ENCODE results near the gene SLC4A5. TPM values are rescaled to one million over a fixed set of nuclear protein-coding genes. Genes with fewer than 3 reads are reported as not detected.

The SLC4A5 gene, protein sequence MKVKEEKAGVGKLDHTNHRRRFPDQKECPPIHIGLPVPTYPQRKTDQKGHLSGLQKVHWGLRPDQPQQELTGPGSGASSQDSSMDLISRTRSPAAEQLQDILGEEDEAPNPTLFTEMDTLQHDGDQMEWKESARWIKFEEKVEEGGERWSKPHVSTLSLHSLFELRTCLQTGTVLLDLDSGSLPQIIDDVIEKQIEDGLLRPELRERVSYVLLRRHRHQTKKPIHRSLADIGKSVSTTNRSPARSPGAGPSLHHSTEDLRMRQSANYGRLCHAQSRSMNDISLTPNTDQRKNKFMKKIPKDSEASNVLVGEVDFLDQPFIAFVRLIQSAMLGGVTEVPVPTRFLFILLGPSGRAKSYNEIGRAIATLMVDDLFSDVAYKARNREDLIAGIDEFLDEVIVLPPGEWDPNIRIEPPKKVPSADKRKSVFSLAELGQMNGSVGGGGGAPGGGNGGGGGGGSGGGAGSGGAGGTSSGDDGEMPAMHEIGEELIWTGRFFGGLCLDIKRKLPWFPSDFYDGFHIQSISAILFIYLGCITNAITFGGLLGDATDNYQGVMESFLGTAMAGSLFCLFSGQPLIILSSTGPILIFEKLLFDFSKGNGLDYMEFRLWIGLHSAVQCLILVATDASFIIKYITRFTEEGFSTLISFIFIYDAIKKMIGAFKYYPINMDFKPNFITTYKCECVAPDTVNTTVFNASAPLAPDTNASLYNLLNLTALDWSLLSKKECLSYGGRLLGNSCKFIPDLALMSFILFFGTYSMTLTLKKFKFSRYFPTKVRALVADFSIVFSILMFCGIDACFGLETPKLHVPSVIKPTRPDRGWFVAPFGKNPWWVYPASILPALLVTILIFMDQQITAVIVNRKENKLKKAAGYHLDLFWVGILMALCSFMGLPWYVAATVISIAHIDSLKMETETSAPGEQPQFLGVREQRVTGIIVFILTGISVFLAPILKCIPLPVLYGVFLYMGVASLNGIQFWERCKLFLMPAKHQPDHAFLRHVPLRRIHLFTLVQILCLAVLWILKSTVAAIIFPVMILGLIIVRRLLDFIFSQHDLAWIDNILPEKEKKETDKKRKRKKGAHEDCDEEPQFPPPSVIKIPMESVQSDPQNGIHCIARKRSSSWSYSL
- total RNA-seq (1 to 10 TPM in 7 of 9 donors, under 1 TPM in 2; 0.36 to 4.1 (median 1.6) TPM), polyA plus RNA-seq (1 to 10 TPM in 1 of 2 donors, under 1 TPM in 1; 0.72 to 1.2 TPM)
- long read RNA-seq, donor 1, result 0 reads
- long read RNA-seq, donor 2, result 0 reads
- long read RNA-seq, donor 3, partial matches to known transcripts, result 0 of 1 reads
- long read RNA-seq, donor 3, other reads (novel, unspliced or antisense), result 1 of 1 reads

DNA sequence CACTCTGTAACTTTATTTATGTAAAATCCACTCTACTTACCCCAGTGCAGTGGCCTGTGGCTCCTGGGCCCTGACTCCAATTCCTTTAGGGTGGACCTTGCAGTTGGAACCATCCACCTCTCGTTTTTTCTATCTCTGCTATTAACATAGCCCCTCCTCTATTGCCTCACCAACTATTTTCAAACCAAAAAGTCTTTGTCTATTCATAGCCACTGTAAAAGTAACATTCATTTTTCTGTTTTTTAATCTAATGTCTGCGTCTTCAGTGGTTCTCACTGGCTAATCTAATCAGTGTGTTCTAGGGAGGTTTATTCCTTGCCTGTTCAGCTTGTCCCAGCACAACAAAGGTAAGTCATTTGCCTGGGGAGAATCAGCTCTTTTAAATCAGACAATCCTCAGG lies at the start of gene SLC4A5:
SLC4A5 (minus strand) TSS at position 101 of the 400 bp plus-strand sequence. CDS start 28,393 bp downstream, outside the sequence.
- Histone ChIP-seq H3K27me3 (no peaks in the 10 kb centered on the region), H3K36me3 (no peaks in the 10 kb centered on the region), H3K9me3 (no peaks in the 10 kb centered on the region), H3K4me3 (no peak within 1 kb of the TSS), H3K27ac (no peak within 1 kb of the TSS), H3K4me1 (no peaks in the 10 kb centered on the region)
- 80 to 89% (median 82%) methylated on average over 2 of the region's 2 CpGs for WGBS, 4 donors
- DNase-seq (no peak), ATAC-seq (no peak)
- intact Hi-C loops (cut with DNase I), result no loop called here
- TF ChIP-seq POLR2A (IDR thresholded peaks at IDR 0.05), result no peak
- TF ChIP-seq, protein P1, sequence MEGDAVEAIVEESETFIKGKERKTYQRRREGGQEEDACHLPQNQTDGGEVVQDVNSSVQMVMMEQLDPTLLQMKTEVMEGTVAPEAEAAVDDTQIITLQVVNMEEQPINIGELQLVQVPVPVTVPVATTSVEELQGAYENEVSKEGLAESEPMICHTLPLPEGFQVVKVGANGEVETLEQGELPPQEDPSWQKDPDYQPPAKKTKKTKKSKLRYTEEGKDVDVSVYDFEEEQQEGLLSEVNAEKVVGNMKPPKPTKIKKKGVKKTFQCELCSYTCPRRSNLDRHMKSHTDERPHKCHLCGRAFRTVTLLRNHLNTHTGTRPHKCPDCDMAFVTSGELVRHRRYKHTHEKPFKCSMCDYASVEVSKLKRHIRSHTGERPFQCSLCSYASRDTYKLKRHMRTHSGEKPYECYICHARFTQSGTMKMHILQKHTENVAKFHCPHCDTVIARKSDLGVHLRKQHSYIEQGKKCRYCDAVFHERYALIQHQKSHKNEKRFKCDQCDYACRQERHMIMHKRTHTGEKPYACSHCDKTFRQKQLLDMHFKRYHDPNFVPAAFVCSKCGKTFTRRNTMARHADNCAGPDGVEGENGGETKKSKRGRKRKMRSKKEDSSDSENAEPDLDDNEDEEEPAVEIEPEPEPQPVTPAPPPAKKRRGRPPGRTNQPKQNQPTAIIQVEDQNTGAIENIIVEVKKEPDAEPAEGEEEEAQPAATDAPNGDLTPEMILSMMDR (IDR thresholded peaks at IDR 0.05), result no peak

DNA sequence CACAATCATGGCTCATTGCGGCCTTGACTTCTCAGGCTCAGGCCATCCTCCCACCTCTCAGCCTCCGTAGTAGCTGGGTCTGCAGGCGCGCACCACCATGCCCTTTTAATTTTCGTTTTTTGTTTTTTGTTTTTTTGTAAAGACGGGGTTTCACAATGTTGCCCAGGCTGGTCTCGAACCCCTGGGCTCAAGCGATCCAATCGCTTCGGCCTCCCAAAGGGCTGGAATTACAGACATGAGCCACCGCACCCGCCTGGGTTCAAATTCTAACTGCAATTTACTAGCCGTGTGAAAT lies 49.2 kb upstream of the SLC4A5 start:
- Histone ChIP-seq H3K36me3 (no peaks in the 10 kb centered on the region), H3K27me3 (no peaks in the 10 kb centered on the region), H3K27ac (peak overlapping the region in 5 of 12 donors; percentile 91 to 98 (median 96)), H3K4me3 (peak overlapping the region in 10 of 12 donors; percentile 75 to 98 (median 85)), H3K9me3 (no peaks in the 10 kb centered on the region), H3K4me1 (peaks cover 0 to 42% (median 35%) of the 10 kb centered on the region in 12 donors)
- 68 to 71% (median 70%) methylated on average over 13 of the region's 13 CpGs for WGBS, 4 donors
- ATAC-seq (no peak), DNase-seq (no peak)
- TF ChIP-seq POLR2A (IDR thresholded peaks at IDR 0.05), result no peak
- TF ChIP-seq, protein P1 (IDR thresholded peaks at IDR 0.05), result no peak
- intact Hi-C loops (cut with DNase I), result loop anchor here in 5 of 10 donors (5.0 to 10.0 kb wide), 4 partner anchors 60 to 140 kb away; no protein-coding TSS in a partner anchor

- TF ChIP-seq, protein P1 (IDR thresholded peaks at IDR 0.05), result peak; percentile 94 to 99 (median 98)
- TF ChIP-seq POLR2A (IDR thresholded peaks at IDR 0.05), result peak in 1 of 2 donors; percentile 57
- no peaks in the 10 kb centered on the region for H3K27me3 ChIP-seq
- 1 to 2% (median 1%) methylated on average over 28 to 62 of the region's 62 CpGs for WGBS, 4 donors
- peak overlapping the region; percentile 88 to 98 (median 93) for H3K27ac ChIP-seq
- no peaks in the 10 kb centered on the region for H3K9me3 ChIP-seq
- peak overlapping the region; percentile 75 to 99 (median 87) for H3K4me3 ChIP-seq
- peak; percentile 72 to 87 (median 86) for ATAC-seq
- H3K4me1 ChIP-seq, result peaks cover 0 to 48% (median 41%) of the 10 kb centered on the region in 12 donors
- H3K36me3 ChIP-seq, result no peaks in the 10 kb centered on the region
- peak; percentile 92 to 98 (median 93) for DNase-seq
- intact Hi-C loops (cut with DNase I), result loop anchor here in 5 of 10 donors (5.0 to 10.0 kb wide), 4 partner anchors 60 to 140 kb away; no protein-coding TSS in a partner anchor
These were observed 48.6 kb upstream of the SLC4A5 start for GRCh38 chr2:74391580-74392448.

Measured in heart left ventricle (tissue), 16 donors.